GM19240 (cell line): ENCODE results near the gene MTUS2.

Experiments used
- DNase-seq: peaks from one replicate; pipeline ENCODE4 v3.0.0; 2011; ENCODE audit warnings: low spot score; ENCODE audit not compliant: insufficient read length

The MTUS2 gene

DNA sequence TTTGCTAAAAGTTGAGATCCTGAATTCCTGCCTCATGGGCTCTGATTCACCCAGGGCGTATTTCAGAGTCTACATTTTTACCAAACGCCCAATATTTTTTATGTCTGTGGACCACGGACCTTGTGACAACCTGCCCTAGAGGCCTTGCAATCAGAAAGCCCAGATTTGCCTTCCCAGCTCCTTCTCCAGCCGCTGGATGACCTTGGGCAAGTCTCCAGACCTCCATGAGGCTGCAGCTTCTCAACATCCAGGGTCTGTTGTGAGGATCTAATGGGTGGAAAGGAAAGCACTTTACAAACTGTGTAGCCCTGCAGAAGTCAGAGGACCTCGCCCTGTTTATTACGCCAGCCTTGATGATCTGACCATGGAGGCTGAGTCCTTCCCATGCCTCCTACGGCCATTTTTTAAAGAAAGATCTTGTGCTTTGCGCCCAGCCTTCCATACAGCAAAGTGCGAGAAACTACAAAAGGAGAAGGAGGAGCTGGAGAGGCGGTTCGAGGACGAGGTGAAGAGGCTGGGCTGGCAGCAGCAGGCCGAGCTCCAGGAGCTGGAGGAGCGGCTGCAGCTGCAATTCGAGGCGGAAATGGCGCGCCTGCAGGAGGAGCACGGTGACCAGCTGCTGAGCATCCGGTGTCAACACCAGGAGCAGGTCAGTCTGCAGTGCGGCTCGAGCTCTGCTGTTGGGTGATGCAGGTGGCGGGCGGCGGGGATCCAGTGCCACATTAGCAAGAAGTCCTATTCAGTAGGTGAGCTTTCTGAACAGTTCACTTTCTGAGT lies 659.8 kb downstream of the MTUS2 start:
- no peak for DNase-seq

DNA sequence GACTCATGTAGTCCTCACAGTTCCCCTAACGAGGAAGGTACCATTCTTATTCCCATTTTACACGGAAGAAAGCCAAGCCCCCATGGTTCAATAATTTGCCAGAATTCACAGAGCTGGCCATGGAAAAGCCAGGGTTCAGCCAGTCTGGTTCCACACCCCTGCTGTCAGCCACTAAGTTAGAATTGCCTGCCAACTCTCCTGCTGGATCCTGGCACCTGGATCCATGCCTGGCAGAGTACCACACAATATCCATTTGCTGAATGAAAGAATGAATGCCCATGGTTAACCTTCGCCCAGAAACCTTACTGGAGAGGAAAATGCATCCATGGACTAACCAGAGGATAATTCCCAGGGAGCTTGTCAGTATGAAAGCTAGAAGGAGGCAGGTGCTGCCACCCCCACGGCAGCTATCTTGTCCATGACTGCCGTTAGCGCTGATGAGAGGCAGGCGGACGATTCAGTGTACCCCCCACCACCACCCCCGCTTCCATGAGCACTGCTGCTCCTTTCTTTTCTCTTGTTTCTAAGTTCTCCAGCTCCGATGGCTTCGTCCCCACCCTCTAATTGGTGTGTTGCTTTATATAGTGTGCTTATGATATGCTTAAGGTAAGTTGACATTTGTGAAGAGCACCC lies 660.9 kb downstream of the MTUS2 start:
- no peak for DNase-seq

DNA sequence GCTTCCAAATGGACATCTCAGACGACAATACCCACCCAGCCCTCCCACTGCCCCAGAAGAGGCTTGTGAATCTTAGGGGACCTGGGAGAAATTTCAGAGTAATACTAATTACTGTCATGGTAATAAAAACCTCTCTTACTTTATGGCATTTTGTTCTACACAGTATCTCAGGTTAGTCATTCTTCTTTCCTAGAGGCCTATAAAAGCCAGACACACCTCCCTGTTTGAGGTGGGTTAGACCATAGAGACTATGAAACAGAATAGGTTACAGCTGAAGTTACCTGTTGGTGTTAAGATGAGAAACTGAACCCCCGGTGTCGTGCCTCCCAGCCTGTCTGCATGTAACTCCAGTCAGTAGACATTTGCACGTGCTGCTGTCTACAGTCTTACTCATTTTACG lies 661.5 kb downstream of the MTUS2 start:
- no peak for DNase-seq

DNA sequence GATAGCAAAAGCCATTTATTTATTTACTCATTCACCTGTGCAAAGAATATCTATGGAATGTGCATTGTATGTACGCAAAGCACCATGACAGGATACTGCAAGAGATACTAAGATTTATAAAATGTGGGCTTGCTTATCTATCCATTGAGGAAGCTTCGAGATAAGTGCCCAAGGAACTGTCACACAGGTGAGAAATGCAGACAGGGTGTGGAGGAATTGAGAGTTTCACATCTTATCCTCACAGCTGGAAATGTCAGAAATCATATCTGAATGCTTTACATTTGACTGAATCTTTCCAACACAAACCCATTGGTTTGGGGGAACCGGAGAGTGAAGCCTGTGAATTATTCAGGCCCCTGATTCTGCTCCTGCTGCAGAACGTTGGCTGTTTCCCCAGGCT lies 662.4 kb downstream of the MTUS2 start:
- no peak for DNase-seq

DNA sequence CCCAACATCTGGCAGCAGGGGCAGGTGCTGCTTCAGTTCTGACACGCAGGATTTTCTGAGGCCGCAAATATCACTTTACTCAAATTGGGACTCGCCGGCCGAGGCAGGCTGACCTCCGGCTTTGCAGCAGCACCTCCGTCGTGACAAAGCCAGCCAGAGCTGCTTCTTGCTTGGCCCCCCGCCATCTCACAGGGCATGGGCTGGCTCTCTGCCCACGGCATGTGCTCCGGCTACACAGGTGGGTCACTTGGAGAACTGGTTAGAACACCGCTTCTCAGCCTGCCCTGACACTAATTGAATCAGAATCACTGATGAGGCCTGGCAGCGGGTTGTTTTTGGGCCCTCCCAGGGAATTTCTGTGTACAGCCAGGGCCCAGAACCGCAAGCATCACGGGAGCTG lies 663.1 kb downstream of the MTUS2 start:
- no peak for DNase-seq

DNA sequence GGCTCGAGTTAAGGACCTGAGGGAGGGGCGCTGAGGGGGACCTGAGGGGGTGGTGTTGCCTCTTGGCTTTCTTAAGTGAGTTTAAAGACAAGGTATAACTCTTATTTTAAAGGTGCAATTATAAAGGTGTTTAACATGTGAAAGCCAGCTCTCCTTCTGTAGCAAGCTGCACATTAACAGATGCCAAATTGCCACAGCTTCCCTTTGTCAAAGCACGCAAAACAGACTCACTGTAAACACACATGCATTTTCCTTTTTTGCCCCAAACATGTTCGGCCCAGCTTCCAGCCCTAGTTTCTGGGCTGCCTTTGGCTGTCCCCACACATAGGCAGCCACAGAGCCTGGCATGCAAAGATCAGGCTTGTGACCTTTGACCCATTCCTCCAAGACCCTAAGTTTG lies 663.5 kb downstream of the MTUS2 start:
- no peak for DNase-seq

DNA sequence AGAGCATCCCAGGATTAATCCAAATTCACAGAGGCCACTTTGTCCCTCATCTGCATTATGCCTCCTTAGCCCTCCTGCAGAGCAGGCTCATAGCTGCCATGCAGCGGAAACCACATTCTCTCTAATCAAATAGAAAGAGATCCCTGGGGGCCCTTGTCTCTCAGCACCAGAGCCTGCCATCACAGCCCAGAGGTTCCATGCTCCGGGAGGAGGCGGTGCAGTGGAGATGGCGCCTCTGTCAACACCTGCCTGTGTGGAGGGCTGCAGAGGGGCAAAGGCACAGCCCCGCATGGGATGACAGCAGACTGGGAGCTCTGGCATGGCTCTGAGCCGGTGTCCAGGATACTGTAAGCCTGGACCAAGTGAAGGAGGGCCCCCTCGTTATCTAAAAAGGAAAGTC lies 664.1 kb downstream of the MTUS2 start:
- no peak for DNase-seq

DNA sequence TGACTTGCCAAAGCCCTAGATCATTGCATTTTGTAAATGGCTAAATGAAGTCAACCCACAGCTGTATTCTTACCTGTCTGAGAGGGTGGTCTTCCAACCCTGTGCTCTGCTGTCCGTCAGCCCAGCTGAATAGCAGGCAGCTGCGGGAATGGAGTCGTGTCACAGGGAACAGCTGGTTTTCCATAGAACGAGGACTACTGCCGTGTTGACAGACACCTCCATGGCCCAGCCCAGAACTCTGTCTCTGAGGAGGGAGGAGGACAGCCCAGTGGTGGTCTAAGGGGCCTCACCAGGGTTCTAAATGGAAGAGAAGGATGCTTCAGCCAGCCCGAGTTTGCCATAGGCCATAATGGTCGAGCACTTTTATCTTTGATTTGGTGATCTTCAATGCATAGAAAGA lies 664.7 kb downstream of the MTUS2 start:
- no peak for DNase-seq

DNA sequence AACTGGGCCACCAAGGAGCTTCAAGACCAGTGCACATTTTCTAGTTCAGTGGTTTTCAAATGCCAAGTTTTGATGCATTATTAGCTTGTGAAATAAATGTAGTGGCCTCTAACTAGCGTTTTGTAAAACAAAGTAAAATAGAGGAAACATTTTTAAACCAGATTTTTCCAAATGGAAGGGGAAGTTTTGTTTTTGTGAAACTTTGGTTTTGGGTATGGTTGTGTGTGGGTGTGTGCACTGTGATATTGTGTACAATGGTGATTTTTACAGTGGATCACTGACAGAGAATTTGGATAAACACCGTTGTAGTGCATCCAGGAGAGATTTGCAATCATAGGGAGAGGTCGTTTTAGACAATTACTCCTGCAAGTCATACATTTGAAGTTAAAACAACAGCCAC lies 666.4 kb downstream of the MTUS2 start:
- DNase-seq, result no peak

DNA sequence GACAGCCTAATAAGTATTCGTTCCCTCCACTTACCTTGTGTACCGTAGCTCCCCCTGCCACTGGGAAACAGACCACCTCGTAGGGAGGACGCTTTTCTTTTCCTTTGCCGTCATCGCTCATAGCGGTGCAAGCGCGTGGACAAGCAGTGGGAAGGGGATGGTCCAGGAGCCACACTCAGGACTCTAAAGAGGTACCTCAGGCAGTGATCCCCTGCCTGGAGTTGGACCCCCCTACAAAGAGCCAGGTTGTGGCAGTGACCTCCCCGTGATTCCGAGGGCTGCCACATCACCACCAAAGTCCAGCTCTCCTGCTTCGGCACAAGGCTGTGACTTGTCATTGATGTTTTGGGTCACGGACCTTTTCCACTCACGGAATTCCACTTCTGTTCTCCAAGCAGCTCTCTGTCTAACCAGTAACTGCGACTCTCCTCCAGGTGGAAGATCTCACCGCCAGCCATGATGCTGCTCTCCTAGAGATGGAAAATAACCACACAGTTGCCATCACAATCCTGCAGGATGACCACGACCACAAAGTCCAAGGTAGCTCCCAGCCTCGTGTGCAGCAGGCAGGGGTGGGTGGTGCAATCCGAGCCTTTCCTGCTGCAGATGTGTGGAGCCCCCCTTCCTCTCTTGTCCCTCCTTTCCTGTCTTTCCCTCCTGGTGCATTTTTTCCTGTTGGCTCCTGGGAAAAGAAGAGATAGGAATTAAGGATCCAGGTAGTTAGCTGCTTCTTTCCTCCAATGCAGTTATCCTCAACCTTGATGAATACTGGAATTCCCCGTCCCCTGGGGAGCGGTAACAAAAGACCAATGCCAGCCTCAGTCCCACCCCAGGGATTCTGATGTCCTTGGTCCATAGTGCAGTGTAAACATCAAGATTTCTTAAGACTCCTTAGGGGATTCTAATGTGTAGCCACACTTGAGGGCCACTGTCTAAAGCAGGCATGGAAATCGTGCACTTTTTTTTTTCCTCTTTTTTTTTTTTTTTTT lies 667.6 kb downstream of the MTUS2 start:
- no peak for DNase-seq

DNA sequence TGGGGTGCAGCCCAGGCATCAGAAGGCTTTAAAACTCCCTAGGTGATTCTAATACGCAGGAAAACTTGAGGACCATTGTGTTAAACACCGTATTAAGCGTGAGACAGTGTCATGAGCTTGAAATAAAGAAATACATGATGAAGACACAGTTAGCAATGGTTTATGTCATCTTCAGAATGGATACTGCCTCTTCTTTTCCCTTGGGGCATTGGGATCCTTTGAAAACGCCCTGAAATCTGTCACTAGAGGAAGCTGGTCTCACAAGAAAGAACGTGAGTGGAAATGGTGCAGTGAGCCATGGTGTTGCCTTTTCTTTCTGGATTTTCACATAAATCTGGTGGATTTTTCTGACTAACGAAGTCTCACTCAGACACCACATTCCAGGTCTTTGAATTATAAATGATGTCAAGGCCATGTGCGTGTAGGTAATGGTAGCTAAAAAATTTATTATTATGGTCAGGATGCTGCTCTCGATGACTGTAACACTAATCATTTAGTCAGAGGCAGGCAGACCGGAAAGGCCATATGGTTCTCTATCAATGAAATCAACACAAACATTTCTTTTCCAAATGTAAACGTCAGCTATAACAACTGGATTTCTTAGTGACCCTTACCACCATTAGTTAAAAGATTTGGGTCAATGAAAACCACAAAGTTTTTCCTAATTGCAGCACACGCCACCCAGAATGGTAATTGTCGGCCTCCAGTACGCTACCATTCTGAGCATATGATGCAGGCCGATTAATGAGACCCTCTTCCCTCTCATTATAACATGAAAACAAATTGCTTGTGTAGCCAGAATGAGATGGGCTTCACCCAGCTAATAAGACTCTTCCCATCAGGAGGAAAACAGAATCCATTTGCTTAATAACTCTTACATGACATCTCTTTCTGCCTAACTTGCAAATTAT lies 669.8 kb downstream of the MTUS2 start:
- DNase-seq, result no peak

DNA sequence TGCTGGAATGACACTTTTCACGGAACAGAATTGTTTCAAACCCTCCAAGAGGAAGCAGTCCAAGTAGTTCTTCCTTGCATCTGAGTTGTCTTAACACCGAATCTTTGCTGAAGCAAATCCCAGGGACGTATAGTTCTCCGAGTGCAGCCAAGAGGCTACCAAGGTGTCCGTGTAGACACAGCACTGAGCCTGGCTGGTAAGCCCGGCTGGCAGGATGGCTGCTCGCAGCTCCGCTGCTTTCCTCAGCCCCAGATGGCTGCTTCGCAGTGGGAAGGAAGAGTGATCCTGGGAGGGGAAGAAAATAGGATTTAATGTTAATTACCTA lies 670.4 kb downstream of the MTUS2 start:
- no peak for DNase-seq

DNA sequence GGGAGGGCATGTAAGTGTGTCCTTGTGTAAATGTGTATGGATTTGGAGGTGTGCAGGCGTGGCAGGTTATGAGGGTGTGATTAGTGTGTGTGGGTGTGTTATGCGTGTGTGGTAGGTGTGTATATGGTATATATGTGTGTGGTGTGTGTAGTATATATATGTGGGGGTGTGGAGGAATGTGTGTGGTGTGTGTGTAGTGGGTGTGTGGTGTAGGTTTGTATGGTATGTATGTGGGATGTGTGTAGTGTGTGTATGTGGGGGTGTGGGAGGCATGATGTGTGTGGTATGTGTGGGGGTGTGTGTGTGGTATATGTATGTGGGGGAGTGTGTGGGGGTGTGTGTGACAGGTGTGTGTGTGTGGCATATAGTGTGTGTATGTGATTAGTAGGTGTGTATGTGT lies 671.1 kb downstream of the MTUS2 start:
- no peak for DNase-seq

DNA sequence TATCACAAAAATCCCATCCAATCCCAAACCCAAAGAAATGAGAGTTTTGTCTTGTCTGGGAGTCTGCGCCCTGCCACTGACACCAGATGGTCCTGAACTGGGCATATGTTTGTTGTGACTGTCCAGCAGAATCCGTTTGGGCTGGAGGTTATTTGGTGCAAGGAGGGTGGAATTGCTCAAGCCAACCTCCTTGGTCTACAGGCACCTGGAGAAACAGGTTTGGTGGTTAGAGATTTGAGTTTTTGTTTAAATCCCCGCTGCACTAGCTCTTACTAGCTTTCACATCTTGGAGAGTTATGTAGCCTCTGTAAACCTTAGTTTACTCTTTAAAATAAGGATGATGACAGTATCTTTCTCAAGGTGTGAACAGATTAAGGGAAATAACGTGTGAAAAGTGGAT lies 673.7 kb downstream of the MTUS2 start:
- DNase-seq, result no peak

DNA sequence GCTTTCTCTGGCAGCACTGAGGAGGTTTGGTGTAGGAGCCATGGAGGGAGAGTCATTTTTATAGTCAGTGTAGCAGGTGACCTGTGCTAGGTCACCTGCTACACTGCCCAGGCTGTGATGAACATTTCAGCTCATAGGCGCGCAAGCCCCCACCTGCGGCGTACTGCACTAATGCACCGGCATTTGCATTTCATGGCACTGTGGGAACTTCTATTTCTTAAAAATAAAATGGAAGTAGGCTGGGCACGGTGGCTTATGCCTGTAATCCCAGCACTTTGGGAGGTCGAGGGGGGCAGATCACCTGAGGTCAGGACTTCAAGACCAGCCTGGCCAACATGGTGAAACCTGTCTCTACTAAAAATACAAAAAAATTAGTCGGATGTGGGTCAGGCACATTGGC lies 674.4 kb downstream of the MTUS2 start:
- DNase-seq, result no peak

DNA sequence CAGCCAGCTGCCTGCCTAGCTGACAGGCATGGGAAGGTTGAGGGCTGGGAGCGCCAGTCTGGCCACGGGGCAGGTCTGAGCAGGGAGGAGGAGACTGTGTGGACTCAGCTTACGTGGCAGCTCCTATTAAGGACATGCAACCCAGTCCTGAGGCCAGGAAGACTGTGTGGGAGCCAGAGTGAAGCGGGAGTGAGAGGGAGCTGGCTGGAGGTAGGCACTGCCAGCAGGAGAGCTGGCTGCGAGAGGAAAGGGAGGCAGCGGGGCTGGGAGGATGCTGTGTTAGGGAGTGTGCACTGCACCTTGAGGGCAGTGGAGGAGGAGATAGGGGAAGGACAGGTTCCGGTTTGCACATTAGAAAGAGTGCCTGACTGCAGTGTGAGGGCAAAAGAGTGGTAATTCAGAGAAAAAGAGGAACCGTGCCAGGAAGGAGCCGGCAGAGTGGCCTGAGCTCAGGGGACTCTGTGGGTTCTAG lies 676.1 kb downstream of the MTUS2 start:
- no peak for DNase-seq

DNA sequence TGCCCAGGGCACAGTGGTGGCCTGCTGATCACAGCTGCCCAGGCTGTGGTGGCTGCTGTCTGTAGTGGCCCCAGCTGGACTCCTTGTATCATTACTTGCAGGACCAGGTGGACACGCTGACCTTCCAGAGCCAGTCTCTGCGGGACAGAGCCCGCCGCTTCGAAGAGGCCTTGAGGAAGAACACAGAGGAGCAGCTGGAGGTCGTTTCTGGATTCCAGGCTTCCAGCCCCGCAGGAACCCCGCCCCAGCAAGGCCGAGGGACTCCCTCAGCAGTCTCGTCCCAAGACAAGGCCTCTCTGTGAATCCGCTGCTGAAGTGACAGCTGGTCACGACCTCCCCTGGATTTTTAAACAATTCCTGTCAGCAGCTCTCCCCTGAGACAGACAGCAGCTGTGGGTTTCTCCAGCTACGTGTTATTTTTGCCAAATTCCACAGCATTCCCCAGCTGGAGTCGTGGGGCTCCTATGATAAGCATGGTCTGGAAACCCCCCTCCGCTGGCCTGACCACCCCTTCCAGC lies 677.1 kb downstream of the MTUS2 start:
- DNase-seq, result no peak

DNA sequence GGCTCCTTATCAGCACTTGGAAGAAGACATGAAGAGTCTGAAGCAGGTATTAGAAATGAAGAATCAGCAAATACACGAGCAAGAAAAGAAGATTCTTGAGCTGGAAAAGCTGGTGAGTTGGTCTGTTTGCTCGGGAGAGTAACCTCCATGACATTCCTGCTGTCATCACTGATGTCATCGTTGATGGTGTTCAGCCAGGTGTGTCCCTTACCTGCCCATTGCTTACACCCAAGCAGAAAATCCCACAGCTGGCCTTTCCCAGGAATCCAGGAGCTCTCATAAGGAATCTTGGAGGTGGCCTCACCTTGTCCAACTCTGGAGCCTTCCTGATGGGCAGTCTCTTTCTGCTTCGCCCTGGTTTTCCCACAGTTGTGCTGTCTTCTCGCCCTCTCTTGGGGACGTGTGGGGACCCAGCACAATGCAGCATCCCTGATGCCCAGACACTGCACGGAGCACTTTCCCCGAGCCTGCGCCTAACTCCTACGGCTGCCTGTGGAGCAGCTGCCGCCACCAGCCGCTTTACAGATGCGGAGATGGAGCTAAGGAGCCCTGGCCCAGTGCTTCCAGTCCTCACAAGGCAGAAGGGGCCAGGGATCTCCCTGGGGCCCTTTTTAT lies 678.4 kb downstream of the MTUS2 start:
- no peak for DNase-seq

DNA sequence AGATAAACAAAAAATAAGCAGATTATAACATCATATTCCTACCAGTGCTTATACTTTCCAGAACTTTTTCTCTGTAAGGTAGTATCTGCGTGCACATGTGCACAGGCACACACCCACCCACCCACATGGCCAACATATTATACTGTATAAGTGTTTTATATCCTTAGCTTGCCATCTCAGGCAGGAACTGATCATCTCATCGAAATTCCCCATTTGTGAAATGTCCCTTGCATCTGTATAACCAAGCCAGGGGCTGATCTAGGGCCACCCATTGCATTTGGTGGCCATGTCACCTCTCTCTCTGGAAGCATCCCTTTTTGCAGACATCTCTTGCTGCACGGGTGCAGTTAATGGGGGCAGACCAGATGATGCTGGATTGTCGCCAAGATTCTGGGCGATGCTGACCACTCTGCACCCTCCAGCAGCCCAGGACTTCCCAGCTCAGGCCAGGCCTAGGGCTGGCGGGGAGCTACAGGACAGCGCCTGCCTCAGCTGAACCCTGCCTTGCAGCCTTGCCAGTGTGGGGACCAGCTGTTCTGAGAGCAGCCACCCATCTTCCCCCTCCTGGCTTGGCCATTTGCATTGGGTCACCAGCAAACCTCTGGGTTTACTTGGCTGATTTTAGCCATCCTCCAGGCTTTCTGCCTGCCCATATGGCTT lies 679.5 kb downstream of the MTUS2 start:
- no peak for DNase-seq

DNA sequence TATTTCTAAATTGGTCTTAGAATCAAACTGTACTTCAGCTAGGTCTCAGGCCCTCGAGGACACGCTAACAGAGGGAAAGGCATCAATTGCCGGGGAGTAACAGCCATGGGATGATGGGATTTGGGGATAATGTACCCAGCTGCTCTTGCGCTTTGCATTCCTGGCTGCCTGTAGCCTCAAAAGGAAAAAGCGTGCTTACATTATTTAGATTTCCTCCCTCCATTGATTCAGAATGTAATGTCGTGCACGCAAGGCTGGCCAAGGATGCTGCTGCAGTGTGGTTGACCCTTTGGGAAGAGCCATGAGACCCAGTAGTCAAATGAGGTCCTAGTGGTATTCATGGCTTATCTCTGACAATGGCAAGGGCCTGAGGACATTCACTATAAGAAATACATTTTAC lies 680.2 kb downstream of the MTUS2 start:
- no peak for DNase-seq
